IMR-90 (cell line): Measurements from ENCODE around the gene RHBDL3. TPM values are rescaled to one million over a fixed set of nuclear protein-coding genes. Genes with fewer than 3 reads are reported as not detected.

Experiments
- ATAC-seq: fragments of 200-7000 bp; cut with Tn5 transposase; 2 replicates; pipeline ENCODE4 v1.9.1; 2020; ENCODE audit warnings: low read depth, mild to moderate bottlenecking, moderate library complexity
- BruUV-seq: library from RNA; stranded (reverse); fragments of 400-500 nt; replicated peaks from 2 replicates; lab custom pipeline; 2021; lab: Mats Ljungman, UMichigan
- CTCF ChIA-PET: fragments of 300-600 bp; formaldehyde crosslinking; extraction: SDS; loops from one replicate; lab custom pipeline; 2021; ENCODE audit warnings: antibody characterized with exemption; lab: Yijun Ruan, JAX
- POLR2A ChIA-PET: fragments of 300-600 bp; sonication (Branson Sonifier 250); formaldehyde crosslinking; loops from one replicate; lab custom pipeline; 2022; ENCODE audit warnings: antibody characterized with exemption; ENCODE audit not compliant: unreplicated experiment; lab: Charles Lee
- DNase-seq: peaks from one replicate; pipeline ENCODE4 v3.0.0; 2013
- H2AFZ ChIP-seq: replicated peaks from 2 replicates; pipeline ENCODE3; 2013; ENCODE audit warnings: low read length, mild to moderate bottlenecking; ENCODE audit not compliant: poor library complexity
- H2AK5ac ChIP-seq: 2 replicates; pipeline ENCODE4 v1.6.1; 2013; ENCODE audit warnings: low read depth, low read length, inconsistent platforms
- H2AK9ac ChIP-seq: replicated peaks from 2 replicates; pipeline ENCODE3; 2013; ENCODE audit warnings: mild to moderate bottlenecking, low read depth, low read length, moderate library complexity; ENCODE audit not compliant: poor library complexity
- H2BK120ac ChIP-seq: 2 replicates; pipeline ENCODE4 v1.6.1; 2013; ENCODE audit warnings: low read depth, low read length, inconsistent platforms
- H2BK15ac ChIP-seq: 3 replicates; pipeline ENCODE4 v1.6.1; 2013; ENCODE audit warnings: low read depth, low read length, inconsistent platforms
- H2BK20ac ChIP-seq: 2 replicates; pipeline ENCODE4 v1.6.1; 2013; ENCODE audit warnings: low read depth, mild to moderate bottlenecking, inconsistent platforms, low read length, moderate library complexity
- H2BK5ac ChIP-seq: 2 replicates; pipeline ENCODE4 v1.6.1; 2013; ENCODE audit warnings: mild to moderate bottlenecking, low read depth, low read length, inconsistent platforms; ENCODE audit not compliant: poor library complexity, severe bottlenecking
- H3K14ac ChIP-seq: replicated peaks from 2 replicates; pipeline ENCODE4 v1.6.1; 2013; ENCODE audit warnings: low read depth, low read length, inconsistent platforms
- H3K18ac ChIP-seq: 2 replicates; pipeline ENCODE4 v1.6.1; 2013; ENCODE audit warnings: low read depth, low read length, control low read depth
- H3K23ac ChIP-seq: 2 replicates; pipeline ENCODE4 v1.6.1; 2013; ENCODE audit warnings: low read depth, low read length, inconsistent platforms
- H3K27ac ChIP-seq: 2 replicates; pipeline ENCODE4 v1.5.1; 2013; ENCODE audit warnings: mild to moderate bottlenecking, control low read depth, low read length; ENCODE audit not compliant: insufficient read depth
- H3K27me3 ChIP-seq: 2 replicates; pipeline ENCODE4 v1.6.1; 2013; ENCODE audit warnings: low read length; ENCODE audit not compliant: control insufficient read depth, insufficient read depth
- H3K36me3 ChIP-seq: 2 replicates; pipeline ENCODE4 v1.6.1; 2013; ENCODE audit warnings: low read length, mixed read lengths; ENCODE audit not compliant: control insufficient read depth, insufficient read depth
- H3K4ac ChIP-seq: 2 replicates; pipeline ENCODE4 v1.6.1; 2013; ENCODE audit warnings: low read depth, low read length, inconsistent platforms
- H3K4me1 ChIP-seq: 2 replicates; pipeline ENCODE4 v1.6.1; 2013; ENCODE audit warnings: low read length, mixed read lengths; ENCODE audit not compliant: control insufficient read depth, insufficient read depth
- H3K4me2 ChIP-seq: 2 replicates; pipeline ENCODE4 v1.6.1; 2013; ENCODE audit warnings: low read depth, mild to moderate bottlenecking, control low read depth, low read length, moderate library complexity
- H3K4me3 ChIP-seq: 2 replicates; pipeline ENCODE4 v1.5.1; 2013; ENCODE audit warnings: low read depth, mild to moderate bottlenecking, control low read depth, low read length, moderate library complexity; ENCODE audit not compliant: insufficient read depth
- H3K56ac ChIP-seq: 2 replicates; pipeline ENCODE4 v1.6.1; 2013; ENCODE audit warnings: low read length, inconsistent platforms; ENCODE audit not compliant: insufficient read depth; ENCODE audit errors: extremely low read depth
- H3K79me1 ChIP-seq, 2 experiments: 2 replicates each; pipeline ENCODE4 v1.6.1; 2013; ENCODE audit warnings: low read length in 2 of 2, inconsistent platforms in 1 of 2, low read depth in 1 of 2
- H3K9ac ChIP-seq: 2 replicates; pipeline ENCODE4 v1.6.1; 2013; ENCODE audit warnings: low read depth, low read length, control low read depth
- H3K9me1 ChIP-seq: 2 replicates; pipeline ENCODE4 v1.6.1; 2013; ENCODE audit warnings: low read length, inconsistent platforms; ENCODE audit not compliant: insufficient read depth
- H3K9me3 ChIP-seq: 2 replicates; pipeline ENCODE4 v1.6.1; 2013; ENCODE audit warnings: low read length; ENCODE audit not compliant: control insufficient read depth, insufficient read depth
- H4K20me1 ChIP-seq: 2 replicates; pipeline ENCODE4 v1.6.1; 2013; ENCODE audit warnings: low read length, inconsistent platforms; ENCODE audit not compliant: insufficient read depth
- H4K5ac ChIP-seq: 2 replicates; pipeline ENCODE4 v1.6.1; 2013; ENCODE audit warnings: mild to moderate bottlenecking, low read depth, low read length, control low read depth
- H4K8ac ChIP-seq, 2 experiments: 2 replicates each; pipeline ENCODE4 v1.6.1; 2013; ENCODE audit warnings: low read depth in 2 of 2, low read length in 2 of 2, control low read depth in 1 of 2, inconsistent platforms in 1 of 2
- H4K91ac ChIP-seq: 2 replicates; pipeline ENCODE4 v1.6.1; 2013; ENCODE audit warnings: low read depth, low read length, inconsistent platforms; ENCODE audit not compliant: insufficient read depth
- BHLHE40 ChIP-seq: fragments of 150-350 bp; IDR thresholded peaks from 2 replicates; pipeline ENCODE4 v1.6.1; 2016; ENCODE audit warnings: mild to moderate bottlenecking, low read depth, low read length
- CEBPB ChIP-seq: IDR thresholded peaks from 2 replicates; pipeline ENCODE4 v1.6.1; 2012; ENCODE audit warnings: low read depth, low read length, improper control_type of control experiment
- CHD1 ChIP-seq: IDR thresholded peaks from 2 replicates; pipeline ENCODE4 v1.6.1; 2012; ENCODE audit warnings: low read depth, low read length, improper control_type of control experiment
- CTCF ChIP-seq: conservative IDR thresholded peaks from 2 replicates; pipeline ENCODE4 v1.5.1; 2012; ENCODE audit warnings: mild to moderate bottlenecking, low read depth, low read length, improper control_type of control experiment
- ELK1 ChIP-seq: fragments of 150-350 bp; IDR thresholded peaks from 2 replicates; pipeline ENCODE4 v1.6.1; 2016; ENCODE audit warnings: low read depth, mild to moderate bottlenecking, low read length, moderate library complexity, borderline replicate concordance
- FOS ChIP-seq: fragments of 150-350 bp; IDR thresholded peaks from 2 replicates; pipeline ENCODE4 v1.6.1; 2016; ENCODE audit warnings: low read depth, low read length
- MAFK ChIP-seq: IDR thresholded peaks from 2 replicates; pipeline ENCODE4 v1.6.1; 2012; ENCODE audit warnings: low read depth, low read length, improper control_type of control experiment
- MXI1 ChIP-seq: IDR thresholded peaks from 2 replicates; pipeline ENCODE4 v1.6.1; 2012; ENCODE audit warnings: low read depth, mild to moderate bottlenecking, low read length, moderate library complexity, borderline replicate concordance
- NFE2L2 ChIP-seq: fragments of 150-350 bp; IDR thresholded peaks from 2 replicates; pipeline ENCODE4 v1.6.1; 2016; ENCODE audit warnings: low read depth, mild to moderate bottlenecking, low read length
- POLR2A ChIP-seq: IDR thresholded peaks from 2 replicates; pipeline ENCODE4 v1.6.1; 2012; ENCODE audit warnings: mild to moderate bottlenecking, low read depth, low read length
- RAD21 ChIP-seq: IDR thresholded peaks from 2 replicates; pipeline ENCODE4 v1.6.1; 2012; ENCODE audit warnings: low read length, improper control_type of control experiment
- RCOR1 ChIP-seq: IDR thresholded peaks from 2 replicates; pipeline ENCODE4 v1.6.1; 2012; ENCODE audit warnings: mild to moderate bottlenecking, low read length, improper control_type of control experiment; ENCODE audit not compliant: insufficient replicate concordance
- RFX5 ChIP-seq: IDR thresholded peaks from 2 replicates; pipeline ENCODE4 v1.8.0; 2012; ENCODE audit warnings: low read depth, mild to moderate bottlenecking, low read length, moderate library complexity
- SMC3 ChIP-seq: fragments of 150-350 bp; IDR thresholded peaks from 2 replicates; pipeline ENCODE4 v1.6.1; 2016; ENCODE audit warnings: low read depth, mild to moderate bottlenecking, antibody characterized with exemption, low read length, moderate library complexity
- USF2 ChIP-seq: fragments of 150-350 bp; IDR thresholded peaks from 2 replicates; pipeline ENCODE4 v1.6.1; 2017; ENCODE audit warnings: mild to moderate bottlenecking, antibody characterized with exemption, low read length, low read depth
- WGBS, 2 experiments: methylation state at CpG; one replicate each; pipeline versions ENCODE4 v1.1.5 to v1.1.7; 2013; ENCODE audit warnings: missing lambda C conversion rate in 2 of 2; ENCODE audit not compliant: insufficient read length in 1 of 2; ENCODE audit errors: extremely low coverage in 2 of 2; 5-methylcytosine and 5-hydroxymethylcytosine counted together
- dilution Hi-C: fragments of 300-500 bp; cut with HindIII; formaldehyde crosslinking; loops from one replicate; pipeline ENCODE4 v1.14.3; 2018; ENCODE audit warnings: low sequenced_read_pairs; ENCODE audit not compliant: unreplicated experiment
- in situ Hi-C: fragments of 300-500 bp; cut with MboI; formaldehyde crosslinking; loops from 3 replicates; pipeline ENCODE4 v1.14.3; 2019; ENCODE audit warnings: low sequenced_read_pairs, inconsistent platforms, mixed read lengths
- intact Hi-C: fragments of 100-400 bp; cut with micrococcal nuclease; formaldehyde crosslinking; loops from 2 replicates; pipeline ENCODE4 v1.10.0; 2022
- polyA plus RNA-seq, 3 experiments: library from polyadenylated mRNA; depleted of rRNA; stranded (reverse); fragments of >200 nt; gene quantifications; 2 replicates each; pipeline ENCODE4 v1.2.3, GENCODE V29; 2012; ENCODE audit warnings: low replicate concordance in 1 of 3
- total RNA-seq: library from RNA; depleted of rRNA; stranded (reverse); fragments of >200 nt; gene quantifications from 2 replicates; pipeline ENCODE4 v1.2.3, GENCODE V29; 2012

RHBDL3 gene
- total and polyA plus RNA-seq, 2 of the 4 experiments (the other 2 are of a cell fraction): 0.09 to 0.18 TPM

GRCh38 chr17:32266389-32267301 is 1.0 kb downstream of the RHBDL3 start:
- DNase-seq (no peak), ATAC-seq (peak; percentile 9)
- Histone ChIP-seq H3K14ac (no peak overlapping the region), H2AK5ac (no peak overlapping the region), H3K9me3 (no peaks in the 10 kb centered on the region), H3K27me3 (peaks cover 80% of the 10 kb centered on the region), H4K5ac (no peak overlapping the region), H2BK5ac (no peak overlapping the region), H3K36me3 (no peaks in the 10 kb centered on the region), H3K79me1 (no peaks in the 10 kb centered on the region), H4K8ac (no peak overlapping the region), H2BK15ac (no peak overlapping the region), H3K56ac (no peak overlapping the region), H2BK120ac (no peak overlapping the region), H3K9me1 (peaks cover 5% of the 10 kb centered on the region; the same call in 1 of the 2 replicates), H3K9ac (no peak overlapping the region), H3K4me2 (peak overlapping the region; percentile 39), H3K4ac (no peak overlapping the region), H3K4me3 (peak overlapping the region; percentile 24), H4K20me1 (no peaks in the 10 kb centered on the region; the same call in none of the 2 replicates), H2AFZ (peak overlapping the region; percentile 79), H2BK20ac (no peak overlapping the region), H3K18ac (no peak overlapping the region), H3K4me1 (no peaks in the 10 kb centered on the region; the same call in 1 of the 2 replicates), H3K27ac (no peak overlapping the region), H4K91ac (no peak overlapping the region), H3K23ac (no peak overlapping the region), H2AK9ac (no peak overlapping the region)
- WGBS, 2 experiments: 0% methylated on average over 20 of the region's 78 CpGs; no CpG with 5 or more reads in 1 of the 2 experiments
- in situ Hi-C loops (no loop called here), dilution Hi-C loops (no loop called here), intact Hi-C loops (no loop called here)
- no TSS peak for BruUV-seq
- POLR2A ChIA-PET: no interaction called here
- CTCF ChIA-PET: no interaction called here
- TF ChIP-seq RCOR1: no peak
- no peak for TF ChIP-seq MAFK
- no peak for TF ChIP-seq CEBPB
- TF ChIP-seq NFE2L2: no peak
- TF ChIP-seq SMC3: no peak
- no peak for TF ChIP-seq MXI1
- TF ChIP-seq RFX5: no peak
- no peak for TF ChIP-seq FOS
- TF ChIP-seq RAD21: no peak
- TF ChIP-seq CHD1: no peak
- TF ChIP-seq POLR2A: no peak
- TF ChIP-seq CTCF: no peak
- no peak for TF ChIP-seq ELK1
- TF ChIP-seq USF2: no peak
- no peak for TF ChIP-seq BHLHE40
